ENCODE measurements around the gene ASB16. TPM values are rescaled to one million over a fixed set of nuclear protein-coding genes. Genes with fewer than 3 reads are reported as not detected.

The ASB16 gene
- total and polyA plus RNA-seq, 7 donors = 1.1 to 43.4 (median 17.0) TPM

GRCh38 chr17:44221862-44222111 lies 51.3 kb downstream of the ASB16 start:
- peaks cover 33% of the 10 kb centered on the region for H3K4me1 ChIP-seq

GRCh38 chr17:44222112-44222869 lies 51.8 kb downstream of the ASB16 start:
- H3K9me3 ChIP-seq = no peaks in the 10 kb centered on the region
- H3K27ac ChIP-seq = peak overlapping the region; percentile 98
- 0 to 1% (median 1%) methylated on average over 35 to 36 of the region's 36 CpGs for WGBS, 3 donors
- peaks cover 0 to 2% of the 10 kb centered on the region in 2 donors for H3K36me3 ChIP-seq (ENCODE audit: insufficient read depth in 1 of 2, low read depth in 1 of 2)
- peaks cover 28% of the 10 kb centered on the region for H3K4me1 ChIP-seq
- peak; percentile 8 for TF ChIP-seq CTCF (IDR thresholded peaks at IDR 0.05)
- peak overlapping the region; percentile 85 for H3K4me3 ChIP-seq
- DNase-seq (peak; percentile 79 to 86), ATAC-seq (peak; percentile 20 to 54 (median 22))
- intact Hi-C loops (cut with DNase I) = loop anchor here in 1 of 2 donors (5.0 kb wide), 1 partner anchor 280 kb away; the partner anchor contains the start of gene GPATCH8
- no peaks in the 10 kb centered on the region for H3K27me3 ChIP-seq (ENCODE audit: insufficient read depth in 3 of 3, low read length in 2 of 3)

More at GRCh38 chr17:44221862-44222111, 51.3 kb downstream of the ASB16 start:
- 1 to 3% (median 1%) methylated on average over 13 to 17 of the region's 17 CpGs for WGBS, 3 donors
- no peak for TF ChIP-seq CTCF (IDR thresholded peaks at IDR 0.05)
- Histone ChIP-seq H3K4me3 (peak overlapping the region; percentile 85), H3K27ac (peak overlapping the region; percentile 98), H3K9me3 (no peaks in the 10 kb centered on the region), H3K27me3 (ENCODE audit: insufficient read depth in 3 of 3, low read length in 2 of 3) (no peaks in the 10 kb centered on the region), H3K36me3 (ENCODE audit: insufficient read depth in 1 of 2, low read depth in 1 of 2) (peaks cover 0 to 7% of the 10 kb centered on the region in 2 donors)
- DNase-seq = peak in 1 of 2 donors; percentile 37
- peak in 2 of 4 donors; percentile 0 for ATAC-seq
- intact Hi-C loops (cut with DNase I) = loop anchor here in 1 of 2 donors (5.0 kb wide), 1 partner anchor 281 kb away; the partner anchor contains the start of gene GPATCH8

- peaks cover 19% of the 10 kb centered on the region for H3K4me1 ChIP-seq
- no peaks in the 10 kb centered on the region for H3K9me3 ChIP-seq
- H3K36me3 ChIP-seq (ENCODE audit: insufficient read depth in 1 of 2, low read depth in 1 of 2) = no peaks in the 10 kb centered on the region
- TF ChIP-seq CTCF (IDR thresholded peaks at IDR 0.05) = no peak
- no peaks in the 10 kb centered on the region for H3K27me3 ChIP-seq (ENCODE audit: insufficient read depth in 3 of 3, low read length in 2 of 3)
- 9 to 12% (median 10%) methylated on average over 7 of the region's 7 CpGs for WGBS, 3 donors
- H3K27ac ChIP-seq = peak overlapping the region; percentile 98
- intact Hi-C loops (cut with DNase I) = loop anchor here in 1 of 2 donors (5.0 kb wide), 1 partner anchor 279 kb away; the partner anchor contains the start of gene GPATCH8
- DNase-seq (peak; percentile 35 to 44), ATAC-seq (no peak)
- H3K4me3 ChIP-seq = peak overlapping the region; percentile 85
These were observed 53.1 kb downstream of the ASB16 start for GRCh38 chr17:44223541-44224071.

Other genes with a start within 250 kb of the ASB16 start
- gene PPY, start 228.2 kb upstream of the ASB16 start, total RNA-seq = not detected
- not detected for gene PPY, start 228.2 kb upstream of the ASB16 start, polyA plus RNA-seq
- gene PYY, start 216.8 kb upstream of the ASB16 start, total RNA-seq = not detected
- not detected for gene PYY, start 216.8 kb upstream of the ASB16 start, polyA plus RNA-seq
- under 1 TPM in 2 of 4 donors, not detected in 2; 0.20 to 0.28 TPM for gene NAGS, start 166.1 kb upstream of the ASB16 start, total RNA-seq
- 10 to 100 TPM in 1 of 3 donors, under 1 TPM in 2; 0.10 to 13.5 (median 0.11) TPM for gene NAGS, start 166.1 kb upstream of the ASB16 start, polyA plus RNA-seq
- gene TMEM101, start 155.7 kb upstream of the ASB16 start, total RNA-seq = 10 to 100 TPM; 13.2 to 25.4 (median 18.3) TPM
- gene TMEM101, start 155.7 kb upstream of the ASB16 start, polyA plus RNA-seq = 10 to 100 TPM; 22.2 to 52.6 (median 42.4) TPM
- gene LSM12, start 104.0 kb upstream of the ASB16 start, total RNA-seq = 10 to 100 TPM; 39.6 to 65.9 (median 52.9) TPM
- 10 to 100 TPM; 42.7 to 52.9 (median 47.9) TPM for gene LSM12, start 104.0 kb upstream of the ASB16 start, polyA plus RNA-seq
- 10 to 100 TPM; 27.7 to 43.3 (median 37.6) TPM for gene G6PC3, start 100.0 kb upstream of the ASB16 start, total RNA-seq
- 10 to 100 TPM; 43.9 to 72.9 (median 61.0) TPM for gene G6PC3, start 100.0 kb upstream of the ASB16 start, polyA plus RNA-seq
- 10 to 100 TPM; 24.4 to 75.6 (median 61.2) TPM for gene HDAC5, start 47.1 kb upstream of the ASB16 start, total RNA-seq
- 10 to 100 TPM in 2 of 3 donors, 1 to 10 TPM in 1; 8.8 to 35.8 (median 30.2) TPM for gene HDAC5, start 47.1 kb upstream of the ASB16 start, polyA plus RNA-seq
- gene HROB, start 28.8 kb upstream of the ASB16 start, total RNA-seq = 1 to 10 TPM in 1 of 4 donors, under 1 TPM in 3; 0.25 to 1.1 (median 0.39) TPM
- gene HROB, start 28.8 kb upstream of the ASB16 start, polyA plus RNA-seq = under 1 TPM; 0.53 to 0.77 (median 0.65) TPM
- 10 to 100 TPM; 14.1 to 20.9 (median 20.3) TPM for gene TMUB2, start 16.3 kb downstream of the ASB16 start, total RNA-seq
- gene TMUB2, start 16.3 kb downstream of the ASB16 start, polyA plus RNA-seq = 10 to 100 TPM; 22.8 to 44.4 (median 34.7) TPM
- gene ATXN7L3, start 29.2 kb downstream of the ASB16 start, total RNA-seq = 10 to 100 TPM; 25.6 to 42.6 (median 38.8) TPM
- 10 to 100 TPM; 20.4 to 35.1 (median 21.8) TPM for gene ATXN7L3, start 29.2 kb downstream of the ASB16 start, polyA plus RNA-seq
- gene UBTF, start 49.0 kb downstream of the ASB16 start, total RNA-seq = 10 to 100 TPM; 42.3 to 67.5 (median 49.9) TPM
- gene UBTF, start 49.0 kb downstream of the ASB16 start, polyA plus RNA-seq = 10 to 100 TPM; 36.0 to 49.4 (median 36.1) TPM
- gene SLC4A1, start 97.4 kb downstream of the ASB16 start, total RNA-seq = 1 to 10 TPM in 2 of 4 donors, under 1 TPM in 1, not detected in 1; 0.26 to 7.2 (median 2.2) TPM
- gene SLC4A1, start 97.4 kb downstream of the ASB16 start, polyA plus RNA-seq = under 1 TPM in 1 of 3 donors, not detected in 2; 0.29 TPM
- gene RUNDC3A, start 137.9 kb downstream of the ASB16 start, total RNA-seq = under 1 TPM in 1 of 4 donors, not detected in 3; 0.39 TPM
- gene RUNDC3A, start 137.9 kb downstream of the ASB16 start, polyA plus RNA-seq = under 1 TPM; 0.09 to 0.21 (median 0.11) TPM
- 10 to 100 TPM; 36.4 to 57.8 (median 41.0) TPM for gene SLC25A39, start 154.1 kb downstream of the ASB16 start, total RNA-seq
- 10 to 100 TPM; 37.1 to 79.3 (median 42.4) TPM for gene SLC25A39, start 154.1 kb downstream of the ASB16 start, polyA plus RNA-seq
- gene GRN, start 174.6 kb downstream of the ASB16 start, total RNA-seq = 10 to 100 TPM; 37.2 to 61.0 (median 58.6) TPM
- gene GRN, start 174.6 kb downstream of the ASB16 start, polyA plus RNA-seq = 10 to 100 TPM; 30.8 to 44.4 (median 31.6) TPM
- gene FAM171A2, start 193.1 kb downstream of the ASB16 start, total RNA-seq = under 1 TPM; 0.11 to 0.22 (median 0.20) TPM
- under 1 TPM; 0.06 to 0.23 (median 0.08) TPM for gene FAM171A2, start 193.1 kb downstream of the ASB16 start, polyA plus RNA-seq
- under 1 TPM; 0.08 to 0.97 (median 0.23) TPM for gene ITGA2B, start 218.9 kb downstream of the ASB16 start, total RNA-seq
- gene ITGA2B, start 218.9 kb downstream of the ASB16 start, polyA plus RNA-seq = under 1 TPM; 0.13 to 0.69 (median 0.16) TPM

Measured in psoas muscle (tissue), 8 donors.